Transverse colon (tissue), 4 donors: ENCODE results near the gene LIX1.

Experiments
- CTCF ChIP-seq, 5 experiments: fragments of 200-600 bp in 3 of 5; fragments of 450-650 bp in 2 of 5; sonication (generic) in 3 of 5; IDR thresholded peaks; 1 replicate in 2 of 5; 2 replicates in 3 of 5; pipeline ENCODE4 v1.5.1; 2016 to 2017; ENCODE audit warnings: antibody characterized with exemption in 5 of 5, inconsistent platforms in 3 of 5, mild to moderate bottlenecking in 2 of 5, moderate library complexity in 1 of 5
- EP300 ChIP-seq: sonication (generic); formaldehyde crosslinking; IDR thresholded peaks from one replicate; pipeline ENCODE4 v1.6.1; 2017; ENCODE audit warnings: antibody characterized with exemption, low read depth
- POLR2A ChIP-seq: fragments of 450-650 bp; IDR thresholded peaks from one replicate; pipeline ENCODE4 v1.6.1; 2016; ENCODE audit warnings: antibody characterized with exemption, mild to moderate bottlenecking, moderate library complexity
- POLR2AphosphoS5 ChIP-seq, 3 donors: sonication (generic); formaldehyde crosslinking; IDR thresholded peaks; one replicate each; pipeline ENCODE4 v1.6.1; 2016; ENCODE audit warnings: antibody characterized with exemption in 3 of 3

GRCh38 chr5:97056263-97056662 is 86.1 kb downstream of the LIX1 start:
- TF ChIP-seq CTCF (IDR thresholded peaks at IDR 0.05) (no peak), POLR2AphosphoS5 (IDR thresholded peaks at IDR 0.05) (no peak), POLR2A (no peak), EP300 (no peak)
